ENCODE results near the gene EIF3I. TPM values are rescaled to one million over a fixed set of nuclear protein-coding genes. Genes with fewer than 3 reads are reported as not detected.
A peak's percentile ranks its signal among the peaks of the same experiment; 100 is the strongest.

EIF3I gene
- total and polyA plus RNA-seq, 2 of the 8 experiments (the other 6 are each of a cell fraction or from before 2014, with no cell fraction given): 247 to 346 TPM

GRCh38 chr1:32247983-32248889 is 26.0 kb downstream of the EIF3I start (continued):
- 0 out of 2 replicates have a peak, but pooled peaks have one; percentile 6 for TF ChIP-seq CHD2 (IDR thresholded peaks at IDR 0.05; ENCODE audit: low read length)
- peak; percentile 97 for TF ChIP-seq KDM1A (IDR thresholded peaks at IDR 0.05; ENCODE audit: borderline replicate concordance, low read length)
- peak; percentile 63 for TF ChIP-seq CTBP2 (IDR thresholded peaks at IDR 0.05; ENCODE audit: borderline replicate concordance, insufficient read depth, insufficient read length, low read length)
- TF ChIP-seq GTF2F1 (IDR thresholded peaks at IDR 0.05; ENCODE audit: borderline replicate concordance, low read depth, low read length): peak; percentile 49; the same call in 1 of the 2 replicates
- TF ChIP-seq CBX5 (IDR thresholded peaks at IDR 0.05; ENCODE audit: low read depth, low read length): no peak
- peak; percentile 23; the same call in 1 of the 2 replicates for TF ChIP-seq CREB1 (IDR thresholded peaks at IDR 0.05)
- no peak for TF ChIP-seq RFX5 (IDR thresholded peaks at IDR 0.05; ENCODE audit: borderline replicate concordance, low read depth, low read length)
- TF ChIP-seq SRF (IDR thresholded peaks at IDR 0.05; ENCODE audit: low read depth, low read length): peak; percentile 35; the same call in 1 of the 2 replicates
- no peak for TF ChIP-seq JUN (IDR thresholded peaks at IDR 0.05; ENCODE audit: low read depth, low read length)
- peak; percentile 81 to 98 (median 96) for TF ChIP-seq CTCF (IDR thresholded peaks at IDR 0.05; ENCODE audit: control extremely low read depth in 1 of 3, insufficient read depth in 1 of 3, low read depth in 1 of 3, low read length in 3 of 3)
- TF ChIP-seq RBBP5 (IDR thresholded peaks at IDR 0.05; ENCODE audit: borderline replicate concordance, low read depth, low read length): 0 out of 2 replicates have a peak, but pooled peaks have one; percentile 47
- no peak for TF ChIP-seq RNF2 (IDR thresholded peaks at IDR 0.05; ENCODE audit: borderline replicate concordance, low read depth, low read length, missing control alignments, poor library complexity, severe bottlenecking)
- no peak for TF ChIP-seq SP2 (IDR thresholded peaks at IDR 0.05; ENCODE audit: low read length)
- no peak for TF ChIP-seq FOSL1 (IDR thresholded peaks at IDR 0.05; ENCODE audit: insufficient read depth, low read depth, low read length)
- TF ChIP-seq TAF7 (optimal IDR thresholded peaks at IDR 0.05; ENCODE audit: borderline replicate concordance, low read depth, low read length): no peak
- TF ChIP-seq, protein P1, sequence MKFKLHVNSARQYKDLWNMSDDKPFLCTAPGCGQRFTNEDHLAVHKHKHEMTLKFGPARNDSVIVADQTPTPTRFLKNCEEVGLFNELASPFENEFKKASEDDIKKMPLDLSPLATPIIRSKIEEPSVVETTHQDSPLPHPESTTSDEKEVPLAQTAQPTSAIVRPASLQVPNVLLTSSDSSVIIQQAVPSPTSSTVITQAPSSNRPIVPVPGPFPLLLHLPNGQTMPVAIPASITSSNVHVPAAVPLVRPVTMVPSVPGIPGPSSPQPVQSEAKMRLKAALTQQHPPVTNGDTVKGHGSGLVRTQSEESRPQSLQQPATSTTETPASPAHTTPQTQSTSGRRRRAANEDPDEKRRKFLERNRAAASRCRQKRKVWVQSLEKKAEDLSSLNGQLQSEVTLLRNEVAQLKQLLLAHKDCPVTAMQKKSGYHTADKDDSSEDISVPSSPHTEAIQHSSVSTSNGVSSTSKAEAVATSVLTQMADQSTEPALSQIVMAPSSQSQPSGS (IDR thresholded peaks at IDR 0.05; ENCODE audit: low read length): no peak
- TF ChIP-seq SUZ12 (IDR thresholded peaks at IDR 0.05; ENCODE audit: low read length): no peak
